ENCODE measurements around the gene AK4. TPM values are rescaled to one million over a fixed set of nuclear protein-coding genes. Genes with fewer than 3 reads are reported as not detected.
"Not testable (repeated sequence)": the region's sequence is repeated elsewhere in the genome, so short reads cannot be mapped to it uniquely, and the experiment has no call there.

The AK4 gene
- total RNA-seq, 6 experiments from 2014 or later: 108 to 171 (median 123) TPM

DNA sequence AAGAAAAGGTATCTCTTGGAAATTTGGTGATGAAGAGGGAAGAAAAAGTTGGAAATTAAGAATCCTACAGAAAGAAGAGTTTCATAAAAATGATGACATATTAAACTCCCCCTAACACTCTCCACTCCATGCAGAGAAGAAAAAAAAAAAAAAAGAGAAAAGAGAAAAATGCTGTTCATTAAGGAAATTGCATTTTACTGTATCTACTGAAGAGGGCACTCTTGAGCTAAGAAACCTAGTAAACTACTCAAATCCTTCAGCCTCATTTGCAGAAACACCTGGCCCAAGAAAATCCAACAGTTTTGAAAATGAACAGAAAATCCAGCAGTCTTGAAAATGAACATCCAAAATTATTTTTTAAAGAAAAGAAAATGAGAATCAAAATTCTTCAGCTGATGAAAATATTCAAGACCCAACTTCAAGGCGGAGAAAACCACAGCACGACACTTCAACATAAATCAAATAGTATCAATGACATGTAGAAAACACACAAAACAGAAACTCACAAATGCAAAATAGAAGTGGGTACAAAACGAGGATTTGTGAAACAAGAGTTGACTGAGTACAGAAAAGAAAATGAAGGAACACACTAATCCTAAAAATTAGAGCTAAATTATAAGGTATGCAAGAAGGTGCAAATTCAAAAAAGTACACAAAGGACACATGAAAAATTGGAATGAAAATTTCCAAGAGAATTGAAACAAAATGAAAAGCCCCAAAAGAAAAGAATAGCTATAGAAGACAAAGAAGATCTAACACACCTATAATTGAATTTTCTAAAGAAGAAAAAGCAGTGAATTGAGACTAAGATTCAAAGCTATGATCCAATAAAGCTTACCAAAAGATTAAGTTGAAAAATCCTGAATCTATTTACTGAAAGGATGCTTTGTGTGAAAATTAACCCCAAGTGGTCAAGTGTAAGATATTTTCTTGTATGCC lies 88.1 kb downstream of the AK4 start:
- Histone ChIP-seq H3K9me3 (peaks cover 0 to 3% (median 0%) of the 10 kb centered on the region in 4 donors), H3K4me3 (no peak overlapping the region), H3K27me3 (no peaks in the 10 kb centered on the region), H3K4me1 (no peaks in the 10 kb centered on the region), H3K36me3 (no peaks in the 10 kb centered on the region), H3K27ac (no peak overlapping the region)
- TF ChIP-seq, protein P1, sequence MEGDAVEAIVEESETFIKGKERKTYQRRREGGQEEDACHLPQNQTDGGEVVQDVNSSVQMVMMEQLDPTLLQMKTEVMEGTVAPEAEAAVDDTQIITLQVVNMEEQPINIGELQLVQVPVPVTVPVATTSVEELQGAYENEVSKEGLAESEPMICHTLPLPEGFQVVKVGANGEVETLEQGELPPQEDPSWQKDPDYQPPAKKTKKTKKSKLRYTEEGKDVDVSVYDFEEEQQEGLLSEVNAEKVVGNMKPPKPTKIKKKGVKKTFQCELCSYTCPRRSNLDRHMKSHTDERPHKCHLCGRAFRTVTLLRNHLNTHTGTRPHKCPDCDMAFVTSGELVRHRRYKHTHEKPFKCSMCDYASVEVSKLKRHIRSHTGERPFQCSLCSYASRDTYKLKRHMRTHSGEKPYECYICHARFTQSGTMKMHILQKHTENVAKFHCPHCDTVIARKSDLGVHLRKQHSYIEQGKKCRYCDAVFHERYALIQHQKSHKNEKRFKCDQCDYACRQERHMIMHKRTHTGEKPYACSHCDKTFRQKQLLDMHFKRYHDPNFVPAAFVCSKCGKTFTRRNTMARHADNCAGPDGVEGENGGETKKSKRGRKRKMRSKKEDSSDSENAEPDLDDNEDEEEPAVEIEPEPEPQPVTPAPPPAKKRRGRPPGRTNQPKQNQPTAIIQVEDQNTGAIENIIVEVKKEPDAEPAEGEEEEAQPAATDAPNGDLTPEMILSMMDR (IDR thresholded peaks at IDR 0.05): peak; percentile 43 to 52 (median 48)
- no peak for TF ChIP-seq POLR2A (IDR thresholded peaks at IDR 0.05)
- ATAC-seq (peak in 3 of 4 donors; percentile 30 to 57 (median 57)), DNase-seq (no peak)
- intact Hi-C loops (cut with DNase I): no loop called here
- 78% methylated on average over 3 of the region's 3 CpGs for WGBS (ENCODE audit: insufficient coverage, low coverage, low lambda C conversion rate, missing lambda C conversion rate)

DNA sequence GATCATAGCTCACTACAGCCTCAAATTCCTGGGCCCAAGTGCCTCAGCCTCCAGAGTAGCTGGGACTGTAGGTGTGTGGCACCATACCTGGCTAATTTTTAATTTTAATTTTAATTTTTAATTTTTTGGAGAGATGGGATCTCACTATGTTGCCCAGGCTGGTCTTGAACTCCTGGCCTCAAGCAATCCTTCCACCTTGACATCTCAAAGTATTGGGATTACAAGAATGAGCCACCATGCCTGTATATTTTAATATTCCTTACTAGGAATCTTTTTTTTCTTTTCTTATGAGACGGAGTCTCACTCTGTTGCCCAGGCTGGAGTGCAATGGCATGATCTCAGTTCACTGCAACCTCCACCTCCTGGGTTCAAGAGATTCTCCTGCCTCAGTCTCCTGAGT lies 89.1 kb downstream of the AK4 start:
- H3K36me3 ChIP-seq; DNase-seq; H3K4me1 ChIP-seq; intact Hi-C loops (cut with DNase I); H3K4me3 ChIP-seq; H3K27me3 ChIP-seq; H3K27ac ChIP-seq; ATAC-seq; H3K9me3 ChIP-seq: not testable (repeated sequence)
- WGBS (ENCODE audit: insufficient coverage, low coverage, low lambda C conversion rate, missing lambda C conversion rate): 83% methylated on average over 1 of the region's 1 CpG

DNA sequence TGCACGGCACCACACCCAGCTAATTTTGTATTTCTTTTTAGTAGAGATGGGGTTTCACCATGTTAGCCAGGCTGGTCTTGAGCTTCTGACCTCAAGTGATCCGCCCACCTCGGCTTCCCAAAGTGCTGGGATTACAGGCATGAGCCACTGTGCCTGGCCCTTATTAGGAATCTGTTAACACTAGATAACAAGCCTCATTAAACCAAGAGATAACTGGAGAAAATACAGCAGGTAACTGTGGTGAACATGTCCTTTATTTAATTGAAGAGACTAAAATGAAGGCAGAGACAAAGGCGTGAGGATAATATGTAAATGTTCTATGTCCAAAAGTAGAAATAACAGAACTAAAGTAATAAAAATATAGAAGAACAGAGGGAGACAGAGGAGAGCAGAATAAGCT lies 89.5 kb downstream of the AK4 start:
- H3K27me3 ChIP-seq: no peaks in the 10 kb centered on the region
- H3K4me1 ChIP-seq: no peaks in the 10 kb centered on the region
- no peaks in the 10 kb centered on the region for H3K36me3 ChIP-seq
- TF ChIP-seq POLR2A (IDR thresholded peaks at IDR 0.05): no peak
- TF ChIP-seq, protein P1 (IDR thresholded peaks at IDR 0.05): no peak
- DNase-seq (no peak), ATAC-seq (no peak)
- H3K27ac ChIP-seq: no peak overlapping the region
- 71% methylated on average over 2 of the region's 4 CpGs for WGBS (ENCODE audit: insufficient coverage, low coverage, low lambda C conversion rate, missing lambda C conversion rate)
- H3K9me3 ChIP-seq: peaks cover 0 to 3% (median 0%) of the 10 kb centered on the region in 4 donors
- intact Hi-C loops (cut with DNase I): no loop called here
- no peak overlapping the region for H3K4me3 ChIP-seq

DNA sequence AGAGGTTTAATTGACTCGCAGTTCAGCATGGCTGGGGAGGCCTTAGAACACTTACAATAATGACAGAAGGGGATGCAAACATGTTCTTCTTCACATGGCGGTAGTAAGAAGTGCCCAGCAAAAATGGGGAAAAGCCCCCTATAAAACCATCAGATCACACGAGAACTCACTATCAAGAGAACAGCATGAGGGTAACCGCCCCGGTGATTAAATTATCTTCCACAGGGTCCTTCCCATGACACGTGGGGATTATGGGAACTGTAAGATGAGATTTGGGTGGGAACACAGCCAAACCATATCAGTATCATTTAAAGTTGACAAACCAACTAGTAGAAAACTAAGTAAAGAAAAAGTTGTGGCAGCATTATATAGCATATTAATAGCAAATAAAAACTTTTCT lies 90.0 kb downstream of the AK4 start:
- Histone ChIP-seq H3K27me3 (no peaks in the 10 kb centered on the region), H3K9me3 (peaks cover 0 to 3% (median 0%) of the 10 kb centered on the region in 4 donors), H3K4me1 (no peaks in the 10 kb centered on the region), H3K36me3 (no peaks in the 10 kb centered on the region), H3K4me3 (no peak overlapping the region), H3K27ac (no peak overlapping the region)
- ATAC-seq (no peak), DNase-seq (no peak)
- 65% methylated on average over 6 of the region's 6 CpGs for WGBS (ENCODE audit: insufficient coverage, low coverage, low lambda C conversion rate, missing lambda C conversion rate)
- intact Hi-C loops (cut with DNase I): no loop called here
- TF ChIP-seq, protein P1 (IDR thresholded peaks at IDR 0.05): no peak
- TF ChIP-seq POLR2A (IDR thresholded peaks at IDR 0.05): no peak

DNA sequence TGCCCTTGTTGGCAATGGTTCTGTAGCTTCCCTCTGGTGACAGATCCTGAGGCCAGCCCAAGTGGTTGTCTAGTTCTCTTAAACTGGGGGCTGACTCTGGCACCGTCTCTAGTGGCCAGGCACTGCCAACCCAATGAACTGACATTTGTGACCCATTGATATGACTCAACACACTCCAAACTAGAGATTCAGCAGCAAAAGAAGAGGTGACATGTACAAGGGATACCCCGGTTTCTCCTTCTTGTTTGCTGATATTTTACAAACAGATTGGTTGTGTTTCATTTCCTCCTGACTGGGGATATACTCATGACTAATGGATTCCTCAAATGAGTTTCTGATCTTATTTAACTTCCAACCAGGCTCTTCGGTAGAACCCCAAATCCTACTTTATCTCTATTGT lies 95.5 kb downstream of the AK4 start:
- no peaks in the 10 kb centered on the region for H3K36me3 ChIP-seq
- DNase-seq (no peak), ATAC-seq (no peak)
- TF ChIP-seq, protein P1 (IDR thresholded peaks at IDR 0.05): no peak
- no peak for TF ChIP-seq POLR2A (IDR thresholded peaks at IDR 0.05)
- intact Hi-C loops (cut with DNase I): no loop called here
- no peak overlapping the region for H3K27ac ChIP-seq
- H3K9me3 ChIP-seq: no peaks in the 10 kb centered on the region
- no peak overlapping the region for H3K4me3 ChIP-seq
- 80% methylated on average over 3 of the region's 3 CpGs for WGBS (ENCODE audit: insufficient coverage, low coverage, low lambda C conversion rate, missing lambda C conversion rate)
- H3K4me1 ChIP-seq: no peaks in the 10 kb centered on the region
- no peaks in the 10 kb centered on the region for H3K27me3 ChIP-seq
